AG10803 (cell line): Measurements from ENCODE around the gene SORBS1.

Source experiments
- DNase-seq: peaks from one replicate; pipeline ENCODE4 v3.0.0; 2010; ENCODE audit warnings: low read depth
- H3K4me3 ChIP-seq: 2 replicates; pipeline ENCODE4 v1.5.1; 2011; ENCODE audit warnings: mild to moderate bottlenecking, low read length, control low read depth
- TF ChIP-seq, protein P1 (sequence below): conservative IDR thresholded peaks from 2 replicates; pipeline ENCODE4 v1.5.1; 2011; ENCODE audit warnings: mild to moderate bottlenecking, low read length, control low read depth, inconsistent platforms

SORBS1 gene

DNA sequence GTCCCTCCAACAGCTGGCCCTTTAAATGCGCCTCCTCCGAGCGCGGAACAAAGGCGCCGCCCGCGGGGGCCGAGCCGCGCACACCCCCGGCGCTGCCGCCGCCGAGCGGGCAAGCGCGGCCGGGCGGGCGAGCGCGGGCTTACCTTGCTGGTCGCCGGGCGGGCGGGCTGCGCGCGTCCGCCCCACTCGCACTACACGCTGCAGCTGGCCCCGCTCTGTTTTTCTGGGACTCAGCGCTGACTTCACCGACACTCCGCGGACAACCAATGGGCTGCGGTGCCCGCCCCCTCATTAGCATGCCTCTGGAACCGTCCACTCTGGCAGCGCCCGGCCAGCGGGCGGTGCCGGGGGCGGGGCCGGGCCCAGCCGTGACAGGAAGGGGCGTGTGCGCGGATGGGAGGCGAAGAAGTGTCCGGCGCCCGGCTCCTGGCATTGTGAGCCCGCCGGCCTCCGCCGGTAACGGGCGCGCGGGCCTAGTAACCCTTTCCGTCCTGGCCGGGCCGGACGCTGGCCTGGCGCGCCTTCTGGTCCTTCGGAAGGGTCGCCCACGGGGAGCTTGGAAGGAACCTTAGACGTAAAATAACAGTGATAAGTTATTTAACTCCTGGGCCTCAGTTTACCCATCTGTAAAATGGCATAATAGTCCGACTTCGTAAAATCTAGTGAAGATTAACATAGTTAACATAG, at the start of gene SORBS1:
TSS of gene SORBS1 (minus strand) at position 195 of the 687 bp plus-strand sequence. CDS start 120,236 bp downstream, outside the sequence.
- DNase-seq = peak; percentile 92
- peak within 1 kb of the TSS; percentile 81 for H3K4me3 ChIP-seq
- TF ChIP-seq, protein P1, sequence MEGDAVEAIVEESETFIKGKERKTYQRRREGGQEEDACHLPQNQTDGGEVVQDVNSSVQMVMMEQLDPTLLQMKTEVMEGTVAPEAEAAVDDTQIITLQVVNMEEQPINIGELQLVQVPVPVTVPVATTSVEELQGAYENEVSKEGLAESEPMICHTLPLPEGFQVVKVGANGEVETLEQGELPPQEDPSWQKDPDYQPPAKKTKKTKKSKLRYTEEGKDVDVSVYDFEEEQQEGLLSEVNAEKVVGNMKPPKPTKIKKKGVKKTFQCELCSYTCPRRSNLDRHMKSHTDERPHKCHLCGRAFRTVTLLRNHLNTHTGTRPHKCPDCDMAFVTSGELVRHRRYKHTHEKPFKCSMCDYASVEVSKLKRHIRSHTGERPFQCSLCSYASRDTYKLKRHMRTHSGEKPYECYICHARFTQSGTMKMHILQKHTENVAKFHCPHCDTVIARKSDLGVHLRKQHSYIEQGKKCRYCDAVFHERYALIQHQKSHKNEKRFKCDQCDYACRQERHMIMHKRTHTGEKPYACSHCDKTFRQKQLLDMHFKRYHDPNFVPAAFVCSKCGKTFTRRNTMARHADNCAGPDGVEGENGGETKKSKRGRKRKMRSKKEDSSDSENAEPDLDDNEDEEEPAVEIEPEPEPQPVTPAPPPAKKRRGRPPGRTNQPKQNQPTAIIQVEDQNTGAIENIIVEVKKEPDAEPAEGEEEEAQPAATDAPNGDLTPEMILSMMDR = no peak

DNA sequence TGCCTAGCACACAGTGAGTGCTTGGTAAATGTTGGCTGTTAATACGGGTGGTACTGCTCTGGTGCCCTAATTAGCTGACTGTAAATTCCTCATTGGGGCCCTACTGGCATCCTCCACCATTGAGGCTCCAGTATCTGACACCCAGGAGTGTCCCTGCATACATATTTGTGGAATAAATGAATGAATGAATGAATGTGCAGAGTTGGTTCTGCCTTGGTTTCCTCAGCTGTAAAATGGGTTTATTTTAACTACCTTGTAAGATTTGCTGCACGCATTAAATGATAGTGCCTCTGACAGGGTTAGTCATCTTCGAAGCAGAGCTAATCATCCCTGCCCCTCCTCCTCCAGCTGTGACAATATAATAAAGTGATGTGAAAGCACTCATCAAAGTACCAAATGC, 49.6 kb upstream of the SORBS1 start:
- H3K4me3 ChIP-seq = no peak overlapping the region
- DNase-seq = no peak
- TF ChIP-seq, protein P1 = no peak

DNA sequence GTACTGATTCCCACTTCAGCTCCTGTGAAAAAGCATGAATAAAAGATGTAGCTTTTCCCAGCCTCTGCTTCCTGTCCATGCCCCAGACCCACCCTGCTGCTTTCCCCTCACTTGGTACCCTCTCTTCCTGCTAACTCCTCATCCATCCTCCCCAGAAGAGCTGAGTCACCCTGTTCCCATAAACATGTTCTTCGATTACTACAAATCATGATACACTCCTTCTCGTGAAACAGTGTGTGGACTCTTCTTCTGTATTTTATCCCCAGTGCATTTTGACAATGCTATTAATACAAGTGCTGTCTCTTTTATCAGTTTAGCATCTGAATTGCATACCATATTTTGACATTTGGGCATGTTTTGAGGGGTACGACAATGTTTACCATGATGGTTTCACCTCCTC, 45.8 kb upstream of the SORBS1 start:
- TF ChIP-seq, protein P1 = no peak

DNA sequence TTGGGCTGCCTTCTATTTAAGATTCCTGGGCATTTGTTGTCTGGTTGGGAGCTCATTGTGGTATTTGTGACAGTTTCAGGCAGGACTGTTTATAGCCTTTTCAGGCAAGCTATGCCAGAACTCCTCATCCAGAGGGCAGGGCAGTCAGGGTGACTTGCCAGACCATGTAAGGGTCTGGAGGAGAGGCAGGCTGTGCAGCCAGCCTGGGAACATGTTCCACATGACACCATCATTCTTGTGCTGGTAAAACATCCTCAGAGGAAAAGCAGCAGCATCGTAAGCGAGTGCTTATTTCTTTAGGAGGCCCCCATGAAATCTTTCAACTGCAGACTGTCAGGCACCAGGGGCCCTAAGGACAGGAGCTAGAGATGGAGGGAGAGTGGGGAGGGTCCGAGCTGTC, 44.0 kb upstream of the SORBS1 start:
- TF ChIP-seq, protein P1 = no peak
- no peak overlapping the region for H3K4me3 ChIP-seq
- peak; percentile 25 for DNase-seq

More for the DNA sequence above, 45.8 kb upstream of the SORBS1 start:
- DNase-seq = no peak
- H3K4me3 ChIP-seq = no peak overlapping the region

DNA sequence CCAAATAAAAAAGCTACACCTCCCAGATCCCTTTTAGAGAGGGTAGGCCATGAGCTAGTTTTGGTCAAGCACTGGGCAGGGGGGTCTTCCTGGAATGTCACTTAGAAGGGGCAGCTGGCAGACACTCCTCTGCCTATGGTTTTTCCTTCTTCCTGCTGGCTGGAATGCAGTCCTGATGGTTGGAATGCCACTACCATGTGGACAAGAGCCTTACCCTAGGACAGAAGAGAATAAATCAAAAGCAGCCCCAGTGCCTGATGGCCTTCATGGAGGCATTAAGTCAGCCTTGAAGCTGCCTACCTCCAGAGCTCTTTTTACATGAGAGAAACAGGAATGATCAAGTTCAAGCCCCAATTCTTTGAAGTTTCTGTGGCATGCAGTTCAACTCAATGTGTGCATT, 43.5 kb upstream of the SORBS1 start:
- TF ChIP-seq, protein P1 = 0 out of 2 replicates have a peak, but pooled peaks have one; percentile 8
- peak; percentile 14 for DNase-seq
- no peak overlapping the region for H3K4me3 ChIP-seq

DNA sequence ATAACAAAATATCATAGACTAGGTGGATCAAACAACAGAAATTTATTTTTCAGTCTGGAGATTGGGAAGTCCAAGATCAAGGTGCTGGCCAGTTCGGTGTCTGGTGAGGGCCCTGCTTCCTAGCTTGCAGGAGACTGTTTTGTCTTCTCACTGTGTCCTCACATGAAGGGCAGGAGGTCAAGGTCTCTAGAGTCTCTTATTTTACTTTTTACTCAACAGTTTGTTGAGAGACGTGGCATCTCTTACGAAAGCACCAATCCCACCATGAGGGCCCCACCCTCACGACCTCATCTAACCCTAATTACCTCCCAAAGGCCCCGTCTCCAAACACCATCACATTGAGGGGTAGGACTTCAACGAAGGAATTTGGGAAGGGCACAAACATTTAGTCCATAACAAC, 41.2 kb upstream of the SORBS1 start:
- no peak overlapping the region for H3K4me3 ChIP-seq
- TF ChIP-seq, protein P1 = no peak
- no peak for DNase-seq

DNA sequence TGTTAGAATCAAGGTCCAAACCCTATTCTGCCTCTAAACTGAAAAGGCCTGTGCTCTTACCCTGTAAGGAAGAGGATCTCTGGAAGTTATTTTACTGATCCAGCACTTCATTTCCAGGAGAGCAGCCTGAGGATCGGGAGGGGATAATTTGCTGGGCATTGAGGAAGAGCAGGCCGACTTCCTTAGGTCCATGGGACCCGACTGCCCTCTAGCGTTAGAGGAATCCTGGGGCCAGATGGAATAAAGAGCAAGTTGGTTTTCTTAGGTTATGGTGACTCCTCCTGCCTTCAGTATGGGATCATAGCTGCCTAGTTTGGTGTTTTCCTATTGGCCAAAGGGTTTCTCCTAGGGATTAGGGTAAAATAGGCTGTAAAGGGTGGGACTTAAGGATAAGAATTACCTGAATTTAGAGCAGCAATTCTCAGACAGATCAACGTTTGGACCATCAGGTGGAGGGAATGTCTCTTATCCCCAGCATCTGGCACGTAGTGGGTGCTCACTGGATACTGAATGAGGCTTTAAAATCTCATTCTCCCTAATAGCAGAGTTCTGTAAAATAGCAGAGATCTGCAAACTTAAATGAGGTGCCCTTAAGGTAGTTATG, 40.0 kb upstream of the SORBS1 start:
- peak; percentile 83 for DNase-seq
- H3K4me3 ChIP-seq = no peak overlapping the region
- TF ChIP-seq, protein P1 = peak; percentile 99
